HFFc6 (cell line): ENCODE measurements around the gene MS4A4A. TPM values are rescaled to one million over a fixed set of nuclear protein-coding genes. Genes with fewer than 3 reads are reported as not detected.

Experiments used
- DNase-seq: peaks from one replicate; pipeline ENCODE4 v3.0.0-alpha.2; 2018
- H3K27ac Mint-ChIP-seq: 2 replicates; pipeline ENCODE4 v1.8.0; 2020; ENCODE audit warnings: mild to moderate bottlenecking, mixed read lengths
- H3K27me3 Mint-ChIP-seq: 2 replicates; pipeline ENCODE4 v1.8.0; 2021; ENCODE audit warnings: mild to moderate bottlenecking, moderate library complexity, mixed read lengths; ENCODE audit not compliant: insufficient read depth
- H3K36me3 Mint-ChIP-seq: 2 replicates; pipeline ENCODE4 v1.8.0; 2021; ENCODE audit warnings: low read depth, mixed read lengths
- H3K4me1 Mint-ChIP-seq: 2 replicates; pipeline ENCODE4 v1.8.0; 2020; ENCODE audit warnings: low read depth, mixed read lengths
- H3K4me3 Mint-ChIP-seq: 2 replicates; pipeline ENCODE4 v1.8.0; 2020; ENCODE audit warnings: mild to moderate bottlenecking, moderate library complexity, mixed read lengths
- H3K9me3 Mint-ChIP-seq: 2 replicates; pipeline ENCODE4 v1.8.0; 2020; ENCODE audit warnings: mild to moderate bottlenecking, mixed read lengths
- CTCF ChIP-seq: fragments of 200-600 bp; sonication (generic); IDR thresholded peaks from 2 replicates; pipeline ENCODE4 v1.5.0; 2021; ENCODE audit warnings: antibody characterized with exemption, mild to moderate bottlenecking
- total RNA-seq, 6 experiments: library from RNA; stranded (reverse); fragmentation: NEBNext Ultra II Directional; extraction: Animal tissue kit (Norgen Biotek cat#: 25700); gene quantifications; 2 replicates in 1 of 6; 3 replicates in 5 of 6; pipeline ENCODE4 v1.2.3, GENCODE V29; 2021

The MS4A4A gene
- total RNA-seq, 6 experiments from 2014 or later = not detected

DNA sequence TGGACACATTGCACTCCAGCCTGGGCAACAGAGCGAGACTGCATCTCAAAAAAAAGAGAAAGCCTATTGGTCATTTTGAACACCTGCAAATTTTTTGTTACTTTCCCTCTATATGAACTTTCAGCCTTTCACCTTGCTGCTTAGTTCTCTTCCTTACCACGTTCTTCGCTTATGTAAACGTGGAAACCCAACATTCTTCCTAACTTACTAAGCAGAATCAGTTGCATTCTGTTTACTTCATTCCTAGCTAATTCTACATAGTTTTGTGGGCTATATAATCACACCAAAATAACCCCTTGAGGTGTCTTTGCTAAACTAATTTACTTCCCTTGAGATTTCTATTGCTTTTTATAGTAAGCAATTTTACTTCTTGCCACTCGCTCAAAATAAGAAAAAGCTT lies 23.2 kb downstream of the MS4A4A start:
- Mint-ChIP-seq H3K4me3 (no peak overlapping the region), H3K27ac (no peak overlapping the region), H3K36me3 (no peaks in the 10 kb centered on the region), H3K27me3 (0 out of 2 replicates have a peak, but pooled peaks cover 1% of the 10 kb centered on the region), H3K9me3 (peaks cover 22% of the 10 kb centered on the region), H3K4me1 (peaks cover 4% of the 10 kb centered on the region; the same call in 1 of the 2 replicates)
- TF ChIP-seq CTCF = no peak
- no peak for DNase-seq

- DNase-seq = peak; percentile 10
- H3K4me1 Mint-ChIP-seq = peaks cover 4% of the 10 kb centered on the region; the same call in 1 of the 2 replicates
- peak overlapping the region; percentile 11; the same call in 1 of the 2 replicates for H3K4me3 Mint-ChIP-seq
- no peak for TF ChIP-seq CTCF
- no peaks in the 10 kb centered on the region for H3K36me3 Mint-ChIP-seq
- H3K27ac Mint-ChIP-seq = peak overlapping the region; percentile 11; the same call in 1 of the 2 replicates
- 0 out of 2 replicates have a peak, but pooled peaks cover 1% of the 10 kb centered on the region for H3K27me3 Mint-ChIP-seq
- H3K9me3 Mint-ChIP-seq = peaks cover 29% of the 10 kb centered on the region
These were observed 25.6 kb downstream of the MS4A4A start for GRCh38 chr11:60305906-60306619.

GRCh38 chr11:60307507-60308195 lies 27.2 kb downstream of the MS4A4A start:
- no peak for TF ChIP-seq CTCF
- Mint-ChIP-seq H3K4me1 (peaks cover 4% of the 10 kb centered on the region; the same call in 1 of the 2 replicates), H3K27me3 (0 out of 2 replicates have a peak, but pooled peaks cover 1% of the 10 kb centered on the region), H3K27ac (no peak overlapping the region), H3K36me3 (no peaks in the 10 kb centered on the region), H3K9me3 (peaks cover 19% of the 10 kb centered on the region), H3K4me3 (no peak overlapping the region)
- no peak for DNase-seq

DNA sequence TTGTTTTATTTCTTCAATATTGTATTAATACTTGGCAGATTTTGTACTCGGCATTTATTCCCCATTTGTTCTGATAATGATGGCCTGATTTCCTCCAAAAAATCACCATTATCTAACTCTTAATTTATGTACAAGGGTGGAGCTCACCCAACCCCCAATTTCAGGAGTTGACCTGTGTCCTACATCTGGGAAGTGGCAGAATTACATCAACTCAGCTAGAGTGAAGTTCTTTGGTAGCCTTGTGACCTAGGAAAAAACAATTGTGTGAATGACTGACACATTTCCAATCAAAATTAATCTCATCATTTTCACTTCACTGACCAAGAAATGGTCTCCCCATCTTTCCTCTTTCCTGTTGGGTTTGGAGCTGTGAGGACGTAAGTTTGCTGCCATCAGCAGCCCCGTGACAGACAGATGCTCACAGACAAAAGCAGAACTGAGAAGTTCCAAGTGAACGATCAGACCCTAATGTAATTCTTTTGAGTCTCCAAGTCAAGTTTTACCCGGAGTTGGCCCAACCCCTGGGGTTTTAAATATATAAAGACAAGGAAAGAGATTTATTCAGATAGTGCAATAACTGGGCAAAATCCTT lies 30.0 kb downstream of the MS4A4A start:
- no peak for DNase-seq
- H3K9me3 Mint-ChIP-seq = peaks cover 16% of the 10 kb centered on the region
- no peak overlapping the region for H3K4me3 Mint-ChIP-seq
- no peaks in the 10 kb centered on the region for H3K36me3 Mint-ChIP-seq
- peaks cover 4% of the 10 kb centered on the region; the same call in 1 of the 2 replicates for H3K4me1 Mint-ChIP-seq
- no peak overlapping the region for H3K27ac Mint-ChIP-seq
- 0 out of 2 replicates have a peak, but pooled peaks cover 1% of the 10 kb centered on the region for H3K27me3 Mint-ChIP-seq
- TF ChIP-seq CTCF = no peak

DNA sequence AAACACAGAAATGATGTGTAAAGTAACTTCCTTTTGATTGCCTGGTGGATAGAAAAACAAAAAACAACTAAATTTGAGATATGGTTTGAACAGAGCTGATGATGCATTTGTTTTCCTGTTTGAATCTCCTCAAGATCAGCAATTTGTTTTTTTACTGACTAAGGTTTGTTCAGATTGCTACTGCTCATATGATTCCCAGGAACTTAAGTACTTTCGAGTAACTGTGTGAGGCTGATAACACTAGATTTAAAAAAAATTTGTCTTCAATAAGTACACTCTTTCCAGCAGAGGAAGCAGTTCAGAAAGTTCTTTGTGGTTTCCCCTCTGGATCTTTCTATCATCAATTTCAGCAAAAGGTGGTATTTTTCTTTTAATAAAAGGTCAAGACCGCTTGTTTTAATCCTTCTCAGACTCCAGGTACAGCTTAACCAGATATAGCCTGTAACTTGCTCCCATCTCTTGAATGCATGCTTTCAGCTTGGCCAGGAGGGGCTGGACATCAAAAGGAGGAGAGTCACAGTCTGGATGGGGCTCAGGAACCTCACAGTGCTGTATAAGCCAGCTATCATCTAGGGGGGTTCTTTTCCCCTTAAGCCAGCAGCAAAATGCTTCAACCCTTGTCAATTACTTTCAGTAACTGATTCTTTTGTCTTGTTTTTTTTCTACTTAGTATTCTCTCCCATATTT lies 34.3 kb downstream of the MS4A4A start:
- Mint-ChIP-seq H3K4me1 (no peaks in the 10 kb centered on the region), H3K27me3 (no peaks in the 10 kb centered on the region), H3K36me3 (no peaks in the 10 kb centered on the region), H3K9me3 (peaks cover 16% of the 10 kb centered on the region), H3K4me3 (no peak overlapping the region), H3K27ac (no peak overlapping the region)
- no peak for TF ChIP-seq CTCF
- no peak for DNase-seq
